NCI-H2227 (cell line): ENCODE data around the gene OXLD1.

Experiments
- DNase-seq: peaks from one replicate; lab custom pipeline; 2025; ENCODE audit not compliant: unreplicated experiment; lab: John Stamatoyannopoulos, UW

Gene OXLD1

DNA sequence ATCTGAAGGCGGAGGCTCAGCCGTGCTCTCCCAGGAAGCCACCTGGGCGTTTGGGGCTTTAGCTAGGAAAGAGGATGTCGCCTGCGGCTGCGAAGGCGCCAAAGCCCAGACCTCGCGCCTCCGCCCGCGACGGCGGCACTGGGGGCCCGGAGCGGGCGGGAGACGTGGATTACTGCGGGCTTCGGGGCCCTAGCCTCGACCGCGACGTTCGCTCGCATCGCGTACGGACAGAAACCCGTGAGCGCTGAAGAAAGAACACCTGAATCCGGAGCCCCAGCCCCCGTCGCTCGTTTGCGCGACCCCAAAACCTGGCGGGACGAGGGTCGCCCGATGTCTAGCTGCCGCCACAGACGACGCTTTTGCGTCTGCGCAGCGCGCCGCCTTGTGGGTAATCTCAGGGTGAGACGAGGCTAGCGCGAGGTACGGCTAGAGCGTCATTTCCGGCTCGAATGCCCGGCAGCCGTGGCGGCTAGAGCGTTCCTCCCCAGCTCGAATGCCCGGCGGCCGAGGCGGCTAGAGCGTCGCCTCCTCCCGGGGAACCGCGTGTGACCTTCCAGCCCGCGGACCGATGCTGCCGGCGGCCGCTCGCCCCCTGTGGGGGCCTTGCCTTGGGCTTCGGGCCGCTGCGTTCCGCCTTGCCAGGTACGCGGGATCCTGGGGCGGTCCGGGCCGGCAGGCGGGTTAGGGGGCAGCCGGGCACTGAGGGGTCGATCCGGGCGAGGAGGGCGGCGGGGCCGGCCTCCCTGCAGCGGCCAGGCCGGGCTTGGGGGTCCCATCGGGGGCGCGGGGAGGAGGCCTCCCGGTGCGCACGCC is 36.7 kb upstream of the OXLD1 start, which contains the start of gene MRPL12:
TSS of gene MRPL12 (plus strand) at position 434 of the 813 bp plus-strand sequence. CDS start at position 569, 135 bp downstream.
- DNase-seq, result peak; percentile 98

DNA sequence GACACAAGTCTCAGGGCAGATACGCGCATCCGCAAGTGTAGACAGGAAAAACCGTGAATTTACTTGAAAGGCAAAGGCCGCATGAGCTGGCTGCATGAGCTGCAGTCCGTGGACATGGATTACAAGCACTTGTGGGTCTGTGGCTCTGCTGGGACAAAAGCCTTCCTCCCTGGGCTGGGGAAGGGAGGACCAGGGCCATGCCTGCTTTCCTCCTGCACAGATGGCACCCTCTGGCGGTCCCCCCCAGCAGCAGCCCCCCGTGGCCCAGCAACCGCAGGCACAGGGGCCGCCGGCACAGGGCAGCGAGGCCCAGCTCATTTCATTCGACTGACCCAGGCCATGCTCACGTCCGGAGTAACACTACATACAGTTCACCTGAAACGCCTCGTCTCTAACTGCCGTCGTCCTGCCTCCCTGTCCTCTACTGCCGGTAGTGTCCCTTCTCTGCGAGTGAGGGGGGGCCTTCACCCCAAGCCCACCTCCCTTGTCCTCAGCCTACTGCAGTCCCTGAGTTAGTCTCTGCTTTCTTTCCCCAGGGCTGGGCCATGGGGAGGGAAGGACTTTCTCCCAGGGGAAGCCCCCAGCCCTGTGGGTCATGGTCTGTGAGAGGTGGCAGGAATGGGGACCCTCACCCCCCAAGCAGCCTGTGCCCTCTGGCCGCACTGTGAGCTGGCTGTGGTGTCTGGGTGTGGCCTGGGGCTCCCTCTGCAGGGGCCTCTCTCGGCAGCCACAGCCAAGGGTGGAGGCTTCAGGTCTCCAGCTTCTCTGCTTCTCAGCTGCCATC is 35.1 kb upstream of the OXLD1 start:
- peak; percentile 38 for DNase-seq

DNA sequence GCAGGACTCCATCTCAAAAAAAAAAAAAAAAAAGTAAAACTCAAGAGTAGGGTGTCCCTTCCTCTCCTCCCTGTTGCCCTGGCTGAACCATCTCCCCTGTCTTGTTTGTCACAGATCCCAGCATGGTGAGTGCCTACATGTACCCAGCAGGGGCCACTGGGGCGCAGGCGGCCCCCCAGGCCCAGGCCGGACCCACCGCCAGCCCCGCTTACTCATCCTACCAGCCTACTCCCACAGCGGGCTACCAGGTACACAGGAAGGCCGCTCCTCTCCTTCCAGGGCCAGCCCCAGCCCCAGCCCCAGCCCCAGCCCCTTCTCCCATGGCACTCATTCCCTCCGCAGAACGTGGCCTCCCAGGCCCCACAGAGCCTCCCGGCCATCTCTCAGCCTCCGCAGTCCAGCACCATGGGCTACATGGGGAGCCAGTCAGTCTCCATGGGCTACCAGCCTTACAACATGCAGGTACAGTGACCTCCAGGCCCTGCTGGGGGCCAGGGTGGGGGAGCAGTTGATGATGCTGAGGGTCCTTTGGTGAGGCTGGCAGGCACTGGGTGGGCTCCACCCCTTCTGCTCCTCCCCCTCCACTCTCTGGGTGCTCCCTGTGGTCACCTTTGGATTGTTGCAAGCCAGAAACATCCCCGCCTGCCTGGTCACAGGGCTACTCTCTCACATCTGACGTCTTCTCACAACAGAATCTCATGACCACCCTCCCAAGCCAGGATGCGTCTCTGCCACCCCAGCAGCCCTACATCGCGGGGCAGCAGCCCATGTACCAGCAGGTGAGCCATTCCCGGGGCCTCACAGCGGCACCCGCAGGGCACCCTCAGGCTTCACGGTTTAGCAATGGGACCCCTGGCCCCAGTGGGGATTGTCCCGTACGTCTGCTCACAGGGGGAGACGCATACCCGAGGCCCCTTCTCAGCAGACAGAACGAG is 34.2 kb upstream of the OXLD1 start:
- no peak for DNase-seq

DNA sequence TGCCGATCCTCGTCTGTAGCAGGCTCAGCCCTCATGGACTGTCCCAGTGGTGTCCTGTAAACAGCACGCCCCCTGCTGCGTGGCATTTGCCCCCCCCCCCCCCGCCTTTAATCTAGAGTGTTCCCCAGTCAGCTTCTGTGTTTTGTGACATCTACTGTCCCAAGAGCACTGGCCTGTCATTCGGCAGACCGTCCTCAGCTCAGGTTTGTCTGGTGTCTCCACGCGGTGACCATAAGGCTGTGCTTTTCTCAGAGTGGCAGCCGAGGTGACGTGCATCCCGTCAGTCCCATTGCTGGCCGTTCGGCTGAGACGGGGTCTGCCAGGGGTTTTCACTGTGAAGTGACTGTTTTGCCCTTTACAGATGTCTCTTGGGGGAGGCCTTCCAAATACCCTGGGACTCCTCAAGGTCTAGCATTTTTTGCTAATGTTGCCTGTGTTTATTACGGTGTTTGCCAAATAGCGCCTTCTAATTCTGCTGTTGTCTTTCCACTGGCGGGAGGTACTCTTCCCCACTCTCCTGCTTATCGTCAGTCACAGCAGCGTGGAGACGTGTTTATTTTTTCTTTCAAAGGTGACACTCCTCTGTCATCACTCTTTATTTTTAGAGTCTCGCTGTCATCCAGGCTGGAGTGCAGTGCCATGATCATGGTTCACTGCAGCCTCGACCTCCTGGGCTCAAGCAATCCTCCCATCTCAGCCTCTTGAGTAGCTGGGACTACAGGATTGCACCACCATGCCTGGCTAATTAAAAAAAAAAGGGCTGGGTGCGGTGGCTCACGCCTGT is 31.0 kb upstream of the OXLD1 start:
- DNase-seq, result no peak

DNA sequence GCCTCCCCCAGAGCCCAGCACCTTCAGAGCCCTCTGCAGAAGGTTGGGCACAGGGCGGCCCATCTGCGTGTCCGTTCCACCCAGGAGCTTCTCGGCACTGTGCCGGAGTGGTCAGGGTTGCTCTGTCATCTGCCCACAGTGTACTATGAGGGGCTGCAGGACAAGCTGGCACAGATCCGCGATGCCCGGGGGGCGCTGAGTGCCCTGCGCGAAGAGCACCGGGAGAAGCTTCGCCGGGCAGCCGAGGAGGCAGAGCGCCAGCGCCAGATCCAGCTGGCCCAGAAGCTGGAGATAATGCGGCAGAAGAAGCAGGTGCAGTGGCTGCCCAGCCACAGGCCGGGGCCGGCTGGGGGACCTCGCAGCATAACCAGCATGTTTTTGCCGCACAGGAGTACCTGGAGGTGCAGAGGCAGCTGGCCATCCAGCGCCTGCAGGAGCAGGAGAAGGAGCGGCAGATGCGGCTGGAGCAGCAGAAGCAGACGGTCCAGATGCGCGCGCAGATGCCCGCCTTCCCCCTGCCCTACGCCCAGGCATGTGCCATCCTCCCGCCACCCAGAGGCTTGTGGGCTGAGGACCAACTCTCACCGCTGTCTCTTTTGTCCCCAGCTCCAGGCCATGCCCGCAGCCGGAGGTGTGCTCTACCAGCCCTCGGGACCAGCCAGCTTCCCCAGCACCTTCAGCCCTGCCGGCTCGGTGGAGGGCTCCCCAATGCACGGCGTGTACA is 30.0 kb upstream of the OXLD1 start:
- DNase-seq, result no peak

DNA sequence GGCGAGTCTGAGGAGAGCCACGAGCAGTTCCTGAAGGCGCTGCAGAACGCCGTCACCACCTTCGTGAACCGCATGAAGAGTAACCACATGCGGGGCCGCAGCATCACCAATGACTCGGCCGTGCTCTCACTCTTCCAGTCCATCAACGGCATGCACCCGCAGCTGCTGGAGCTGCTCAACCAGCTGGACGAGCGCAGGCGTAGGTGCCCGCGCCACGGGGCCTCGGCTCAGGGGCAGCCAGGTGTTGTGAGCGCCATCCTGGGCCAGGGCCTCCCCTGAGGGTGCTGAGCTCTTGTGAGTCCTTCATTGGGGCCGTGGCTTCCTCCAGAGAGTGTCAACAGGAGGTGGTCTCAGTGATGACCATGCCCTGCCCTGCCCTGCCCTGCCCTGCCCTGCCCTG is 29.4 kb upstream of the OXLD1 start:
- DNase-seq, result no peak

DNA sequence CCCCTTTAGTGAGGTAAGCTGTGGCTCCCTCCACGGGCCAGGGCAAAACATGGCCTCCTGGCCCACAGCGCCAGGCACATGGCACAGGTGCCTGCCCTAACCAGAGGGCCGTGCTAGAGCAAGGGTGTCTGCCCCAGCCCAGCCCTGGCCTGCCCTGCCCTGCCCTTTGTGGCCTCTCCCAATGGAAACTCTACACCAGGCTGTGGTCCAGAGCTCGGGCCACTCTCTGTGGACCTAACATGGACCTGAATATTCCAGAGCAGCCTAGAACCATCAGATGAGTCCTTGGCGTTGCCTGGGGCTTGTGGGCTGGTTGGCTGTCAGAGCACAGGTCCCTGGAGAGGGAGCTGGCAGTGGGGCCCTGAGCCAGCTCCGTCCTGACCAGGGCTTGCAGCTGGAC is 28.8 kb upstream of the OXLD1 start:
- DNase-seq, result no peak

DNA sequence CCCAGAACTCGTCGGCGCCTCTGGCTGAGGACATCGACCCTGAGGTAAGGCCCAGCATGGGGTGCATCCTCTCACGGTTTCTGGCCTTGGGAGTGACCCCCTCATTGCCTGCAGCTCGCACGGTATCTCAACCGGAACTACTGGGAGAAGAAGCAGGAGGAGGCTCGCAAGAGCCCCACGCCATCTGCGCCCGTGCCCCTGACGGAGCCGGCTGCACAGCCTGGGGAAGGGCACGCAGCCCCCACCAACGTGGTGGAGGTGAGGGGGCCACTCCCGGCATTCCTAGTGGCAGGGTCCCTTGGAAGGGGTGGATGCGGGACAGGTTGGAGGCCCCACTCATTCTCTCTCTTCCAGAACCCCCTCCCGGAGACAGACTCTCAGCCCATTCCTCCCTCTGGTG is 28.4 kb upstream of the OXLD1 start:
- no peak for DNase-seq

DNA sequence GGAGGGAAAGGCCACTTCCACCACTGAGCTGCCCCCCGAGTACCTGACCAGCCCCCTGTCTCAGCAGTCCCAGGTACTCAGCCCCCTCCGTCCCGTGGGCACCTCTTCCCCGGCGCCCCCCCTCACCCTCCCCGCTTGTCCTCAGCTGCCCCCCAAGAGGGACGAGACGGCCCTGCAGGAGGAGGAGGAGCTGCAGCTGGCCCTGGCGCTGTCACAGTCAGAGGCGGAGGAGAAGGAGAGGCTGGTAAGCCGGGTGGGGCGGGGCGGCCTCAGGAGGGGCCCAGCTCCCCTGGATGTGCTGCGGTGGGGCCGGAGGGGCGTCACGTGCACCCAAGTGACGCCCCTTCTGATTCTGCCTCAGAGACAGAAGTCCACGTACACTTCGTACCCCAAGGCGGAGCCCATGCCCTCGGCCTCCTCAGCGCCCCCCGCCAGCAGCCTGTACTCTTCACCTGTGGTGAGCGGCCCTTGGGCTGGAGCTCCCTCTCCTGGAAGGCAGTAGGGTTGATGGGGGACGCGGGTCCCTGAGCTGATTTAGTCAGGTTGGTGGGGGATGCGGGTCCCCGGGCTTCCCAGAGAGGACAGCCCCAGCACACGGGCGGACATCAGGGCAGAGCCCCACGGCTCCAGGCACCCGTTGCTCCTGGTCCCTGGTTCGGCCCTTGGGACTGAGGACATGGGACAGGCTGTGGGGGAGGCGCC is 27.3 kb upstream of the OXLD1 start:
- DNase-seq, result peak; percentile 53

DNA sequence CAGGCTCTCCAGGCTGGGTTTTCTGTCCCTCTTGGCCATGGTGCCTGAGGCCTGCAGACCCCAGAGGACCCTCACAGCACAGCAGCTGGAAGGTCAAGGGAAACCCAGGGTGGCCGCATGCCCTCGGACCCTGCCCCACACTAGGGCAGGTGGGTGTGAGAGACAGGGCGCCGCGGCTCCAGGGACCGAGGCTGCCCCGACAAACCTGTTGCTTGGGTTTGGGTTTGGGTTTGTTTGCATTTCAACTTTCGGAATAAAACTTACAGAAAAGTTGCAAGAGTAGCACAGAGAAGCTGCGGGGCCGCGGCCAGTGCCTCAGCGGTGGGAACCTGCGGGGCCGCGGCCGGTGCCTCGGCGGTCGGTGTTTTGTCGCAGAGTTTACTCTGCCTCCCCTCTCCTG is 25.2 kb upstream of the OXLD1 start:
- no peak for DNase-seq

DNA sequence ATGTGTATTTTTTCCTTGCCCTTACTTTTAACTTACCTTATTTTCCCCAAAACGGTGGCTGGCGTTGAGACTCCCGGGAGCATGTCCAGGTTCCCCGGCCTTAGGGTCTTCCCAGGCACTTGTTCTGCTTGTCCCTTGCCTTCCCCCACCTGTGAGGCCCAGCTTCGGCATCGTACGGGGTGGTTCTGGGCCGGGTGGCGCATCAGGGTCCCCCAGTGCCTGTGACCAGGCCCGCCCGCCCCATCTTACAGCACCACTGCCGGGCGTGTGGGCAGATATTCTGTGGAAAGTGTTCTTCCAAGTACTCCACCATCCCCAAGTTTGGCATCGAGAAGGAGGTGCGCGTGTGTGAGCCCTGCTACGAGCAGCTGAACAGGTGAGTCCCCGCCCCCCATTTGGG is 24.8 kb upstream of the OXLD1 start:
- no peak for DNase-seq

DNA sequence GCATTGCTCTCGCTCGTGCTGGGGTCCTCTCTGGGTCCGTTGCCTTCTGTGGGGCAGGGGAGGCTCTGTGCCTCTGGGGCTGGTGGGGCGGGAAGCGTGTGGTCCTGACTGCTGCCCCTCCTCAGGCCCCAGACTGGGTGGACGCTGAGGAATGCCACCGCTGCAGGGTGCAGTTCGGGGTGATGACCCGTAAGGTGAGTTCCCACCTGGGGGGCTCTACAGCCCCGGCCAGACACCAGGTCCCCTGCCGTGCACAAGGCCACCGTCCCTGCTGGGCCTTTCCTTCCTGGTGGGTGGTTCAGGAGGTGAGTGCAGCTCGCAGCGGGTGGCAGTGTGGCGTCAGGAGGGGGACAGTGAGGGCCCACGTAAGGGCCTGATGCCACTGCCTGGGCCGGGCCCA is 24.1 kb upstream of the OXLD1 start:
- DNase-seq, result no peak

DNA sequence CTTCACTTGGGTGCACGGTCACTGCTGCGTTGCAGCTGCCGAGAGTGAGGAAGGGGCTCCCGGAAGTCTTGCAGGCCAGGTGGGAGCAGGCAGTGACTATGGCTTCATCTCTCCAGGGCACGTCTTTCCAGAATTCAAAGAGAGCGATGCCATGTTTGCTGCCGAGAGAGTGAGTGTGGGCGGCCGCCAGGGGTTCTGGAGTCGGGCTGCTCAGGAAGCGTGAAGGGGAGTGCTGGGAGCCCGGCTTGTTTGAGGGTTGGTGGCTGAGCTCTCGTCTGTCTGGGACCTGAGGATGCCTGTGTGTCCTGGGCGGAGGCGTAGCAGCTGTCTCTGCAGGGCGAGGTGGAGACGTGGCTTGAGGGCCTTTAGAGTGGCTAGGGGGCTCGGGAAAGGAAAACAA is 23.7 kb upstream of the OXLD1 start:
- DNase-seq, result no peak

DNA sequence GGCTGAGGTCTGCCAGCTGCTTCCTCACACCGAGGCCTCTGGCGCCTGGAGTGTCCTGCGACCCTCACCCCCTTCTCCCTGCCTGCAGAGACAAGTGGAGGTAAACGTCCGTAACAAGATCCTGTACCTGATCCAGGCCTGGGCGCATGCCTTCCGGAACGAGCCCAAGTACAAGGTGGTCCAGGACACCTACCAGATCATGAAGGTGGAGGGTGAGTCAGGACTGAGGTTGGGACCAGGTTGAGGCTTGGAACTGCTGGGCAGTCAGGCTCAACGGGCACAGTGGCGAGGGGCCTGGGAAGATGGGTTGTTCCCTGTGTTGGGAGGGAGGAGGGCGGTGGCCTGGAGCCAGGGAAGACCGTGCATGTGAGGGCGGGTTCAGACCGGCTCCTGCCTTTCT is 22.2 kb upstream of the OXLD1 start:
- no peak for DNase-seq

DNA sequence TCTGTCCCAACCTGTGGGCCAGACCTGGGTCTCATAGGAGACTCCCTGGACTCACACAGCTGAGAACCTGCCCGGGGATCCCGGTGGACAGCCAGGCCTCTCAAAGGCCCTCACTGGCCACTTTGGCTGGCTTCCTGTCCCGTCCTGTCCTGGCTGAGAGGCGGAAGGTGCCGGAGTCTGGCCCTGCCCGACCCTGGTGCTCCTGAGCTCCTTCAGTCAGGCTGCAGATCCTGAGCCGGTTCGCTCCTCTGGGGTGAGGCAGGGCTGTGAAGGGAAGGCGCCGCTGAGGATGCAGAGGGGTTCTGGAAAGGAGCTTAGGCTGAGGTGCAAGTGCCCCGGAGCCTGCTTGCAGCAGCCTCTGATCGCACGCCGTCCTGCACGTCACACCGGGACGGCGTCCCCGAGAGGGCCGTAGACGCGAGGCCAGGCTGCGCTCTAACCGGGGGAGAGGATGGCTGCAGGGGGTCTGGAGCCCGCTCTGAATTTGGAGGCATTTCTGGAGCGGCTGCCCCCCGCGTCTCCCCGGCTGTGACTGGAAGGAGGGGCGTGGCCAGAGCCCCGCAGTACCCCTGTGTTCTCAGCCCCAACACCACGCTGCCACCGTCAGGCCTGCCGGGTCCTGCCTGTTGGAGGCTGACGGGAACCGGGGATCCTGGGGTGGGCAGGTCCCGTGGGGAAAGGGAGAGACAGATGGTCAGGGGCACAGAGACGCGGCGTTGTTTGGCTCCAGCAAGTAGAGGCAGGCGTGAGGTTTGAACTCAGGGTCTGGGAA is 21.6 kb upstream of the OXLD1 start:
- DNase-seq, result no peak

DNA sequence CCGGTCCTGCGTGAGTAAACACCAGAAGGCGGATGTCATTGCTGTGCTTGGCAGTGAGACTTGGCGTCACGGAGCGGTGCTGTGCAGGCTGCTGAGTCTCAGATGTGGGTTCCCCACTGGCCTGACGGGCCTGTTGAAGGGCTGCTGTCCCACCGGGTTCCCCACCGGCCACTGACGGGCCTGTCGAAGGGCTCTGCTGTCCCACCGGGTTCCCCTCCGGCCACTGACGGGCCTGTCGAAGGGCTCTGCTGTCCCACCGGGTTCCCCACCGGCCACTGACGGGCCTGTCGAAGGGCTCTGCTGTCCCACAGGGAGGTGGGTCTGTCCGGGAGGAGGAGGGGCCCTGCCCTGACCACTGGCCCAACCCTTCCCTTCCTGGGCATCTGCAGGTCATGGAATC is 20.2 kb upstream of the OXLD1 start:
- DNase-seq, result no peak

DNA sequence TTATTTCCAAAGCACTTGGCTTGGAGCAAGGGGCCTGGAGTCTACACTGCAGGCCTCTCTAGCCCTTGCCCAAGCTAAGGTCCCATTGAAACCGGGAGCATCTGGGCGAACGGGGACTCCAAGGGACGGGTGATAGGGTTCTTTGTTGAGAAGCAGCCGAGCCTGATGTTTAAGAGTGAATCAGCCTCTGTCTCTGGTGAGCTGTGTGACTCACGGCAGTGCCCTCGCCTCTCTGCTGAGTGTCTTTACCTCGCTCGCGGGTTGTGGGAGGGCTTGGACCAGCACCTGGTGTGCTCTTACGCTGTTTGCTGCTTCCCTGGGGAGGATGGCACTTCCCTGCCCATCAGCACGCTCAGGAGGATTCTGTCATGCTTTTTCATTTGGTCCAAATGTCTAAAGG is 18.7 kb upstream of the OXLD1 start:
- DNase-seq, result no peak

DNA sequence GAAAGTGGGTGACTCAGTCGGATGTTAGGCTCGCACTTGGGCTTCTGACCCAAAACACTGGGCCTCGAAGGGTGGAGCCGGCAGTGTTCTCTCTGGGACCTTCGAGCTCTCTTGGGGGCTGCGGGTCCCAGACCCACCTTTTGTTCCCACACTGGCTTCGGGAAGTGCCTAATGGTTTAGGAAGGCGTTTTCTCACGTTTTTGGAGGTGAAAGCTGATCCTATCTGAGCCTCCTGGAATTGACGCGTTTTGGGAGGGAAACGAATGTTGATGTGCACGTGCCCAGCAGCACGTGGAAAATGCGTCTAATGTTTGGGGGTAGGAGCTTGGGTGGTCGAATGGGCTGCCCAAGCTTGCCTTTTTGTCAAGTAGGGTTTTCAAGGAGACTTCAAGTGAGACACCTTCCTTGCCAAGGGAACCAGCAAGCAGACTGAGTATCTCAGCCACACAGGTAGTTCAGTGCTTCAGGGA is 18.1 kb upstream of the OXLD1 start:
- no peak for DNase-seq
